Activated CD8-positive, alpha-beta memory T cell treated with anti-CD3 and anti-CD28 coated beads, Interleukin-2, amount 10 ng/mL, durations not matched to agents 7 days and 5 days (primary cell): ENCODE measurements around the gene SRSF2. TPM values are rescaled to one million over a fixed set of nuclear protein-coding genes. Genes with fewer than 3 reads are reported as not detected.

ENCODE experiments used
- ATAC-seq: fragments of 150-1000 bp; cut with Tn5 transposase; one replicate; pipeline ENCODE4 v1.10.0; 2021; ENCODE audit warnings: moderate library complexity
- CTCF ChIA-PET: fragments of 350-600 bp; sonication (Branson Sonifier 250); formaldehyde crosslinking; loops from one replicate; lab custom pipeline; 2021; ENCODE audit warnings: antibody characterized with exemption; lab: Charles Lee
- DNase-seq: peaks from one replicate; pipeline ENCODE4 v3.0.0-alpha.2; 2020
- H3K27ac Mint-ChIP-seq: one replicate; pipeline ENCODE4 v1.8.0; 2021; ENCODE audit warnings: mild to moderate bottlenecking, mixed read lengths
- H3K27me3 Mint-ChIP-seq: one replicate; pipeline ENCODE4 v1.8.0; 2021; ENCODE audit warnings: mixed read lengths
- H3K36me3 Mint-ChIP-seq: one replicate; pipeline ENCODE4 v1.8.0; 2021; ENCODE audit warnings: mild to moderate bottlenecking, mixed read lengths
- H3K4me1 Mint-ChIP-seq: one replicate; pipeline ENCODE4 v1.8.0; 2021; ENCODE audit warnings: mixed read lengths
- H3K4me3 Mint-ChIP-seq: one replicate; pipeline ENCODE4 v1.8.0; 2021; ENCODE audit warnings: mild to moderate bottlenecking, moderate library complexity, mixed read lengths
- H3K9me3 Mint-ChIP-seq: one replicate; pipeline ENCODE4 v1.8.0; 2022; ENCODE audit warnings: low read depth, mixed read lengths
- total RNA-seq, 2 experiments: library from RNA; stranded (reverse); gene quantifications; one replicate each; pipeline ENCODE4 v1.2.3, GENCODE V29; 2021

SRSF2 gene, protein sequence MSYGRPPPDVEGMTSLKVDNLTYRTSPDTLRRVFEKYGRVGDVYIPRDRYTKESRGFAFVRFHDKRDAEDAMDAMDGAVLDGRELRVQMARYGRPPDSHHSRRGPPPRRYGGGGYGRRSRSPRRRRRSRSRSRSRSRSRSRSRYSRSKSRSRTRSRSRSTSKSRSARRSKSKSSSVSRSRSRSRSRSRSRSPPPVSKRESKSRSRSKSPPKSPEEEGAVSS
- 100 to 1,000 TPM; 443 to 471 TPM for total RNA-seq

DNA sequence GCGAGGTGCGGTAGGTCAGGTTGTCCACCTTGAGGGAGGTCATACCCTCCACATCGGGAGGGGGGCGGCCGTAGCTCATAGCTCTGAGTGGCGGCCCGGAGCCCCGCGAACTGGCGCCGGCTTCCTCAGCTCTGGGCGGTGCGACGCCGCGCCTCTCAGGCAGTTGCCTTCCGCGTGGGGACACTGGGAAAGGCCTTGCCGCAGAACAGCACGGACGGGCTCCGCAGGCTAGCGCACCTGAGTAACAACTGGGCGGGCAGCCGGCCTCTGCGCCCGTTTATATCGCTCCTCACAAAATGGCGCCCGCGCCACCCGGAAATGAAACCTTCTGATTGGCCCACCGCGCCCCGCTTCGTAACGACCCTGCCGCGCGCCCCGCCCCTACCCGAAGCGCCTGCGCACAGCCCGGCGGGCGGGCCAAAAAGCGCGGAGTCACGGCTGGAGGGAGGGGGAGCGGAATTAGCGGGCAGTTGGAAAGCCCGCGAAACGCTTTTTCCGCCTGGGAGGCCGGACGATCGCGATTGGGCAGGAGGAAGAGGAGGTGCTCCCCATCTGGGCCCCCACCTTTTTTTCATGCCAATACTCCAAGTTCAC lies at the start of gene SRSF2:
TSS of gene SRSF2 (minus strand) at position 250 of the 594 bp plus-strand sequence. CDS start at position 79, 171 bp downstream.
- Mint-ChIP-seq H3K9me3 (no peaks in the 10 kb centered on the region), H3K36me3 (peaks cover 53% of the 10 kb centered on the region), H3K4me3 (peak within 1 kb of the TSS; percentile 92), H3K4me1 (peaks cover 42% of the 10 kb centered on the region), H3K27ac (peak within 1 kb of the TSS; percentile 100), H3K27me3 (no peaks in the 10 kb centered on the region)
- CTCF ChIA-PET: interaction anchor here (1.0 to 4.7 kb wide), 4 partner anchors 10 to 43 kb away, joined by 3 to 28 read pairs (median 6); partner anchors contain the start of genes JMJD6 and METTL23
- peak; percentile 74 for ATAC-seq
- DNase-seq: peak; percentile 99

DNA sequence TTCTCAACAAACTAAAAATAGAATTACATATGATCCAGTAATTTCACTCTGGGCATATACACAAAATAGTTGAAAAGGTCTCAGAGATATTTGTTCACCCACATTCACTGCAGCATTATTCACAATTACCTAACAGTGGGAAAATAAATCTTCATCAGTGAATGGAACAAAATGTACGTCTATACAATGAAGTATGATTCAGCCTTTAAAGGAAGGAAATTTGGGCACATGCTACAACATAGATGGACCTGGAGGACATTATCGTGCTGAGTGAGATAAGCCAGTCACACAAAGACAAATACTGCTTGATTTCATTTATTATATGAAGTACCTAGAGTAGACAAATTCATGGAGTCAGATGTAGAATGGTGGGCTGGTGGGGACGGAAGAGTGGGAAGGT lies 47.8 kb upstream of the SRSF2 start:
- Mint-ChIP-seq H3K4me3 (no peak overlapping the region), H3K9me3 (no peaks in the 10 kb centered on the region), H3K27ac (no peak overlapping the region), H3K27me3 (no peaks in the 10 kb centered on the region), H3K36me3 (peaks cover 5% of the 10 kb centered on the region), H3K4me1 (peaks cover 3% of the 10 kb centered on the region)
- ATAC-seq (no peak), DNase-seq (no peak)
- CTCF ChIA-PET: no interaction called here

DNA sequence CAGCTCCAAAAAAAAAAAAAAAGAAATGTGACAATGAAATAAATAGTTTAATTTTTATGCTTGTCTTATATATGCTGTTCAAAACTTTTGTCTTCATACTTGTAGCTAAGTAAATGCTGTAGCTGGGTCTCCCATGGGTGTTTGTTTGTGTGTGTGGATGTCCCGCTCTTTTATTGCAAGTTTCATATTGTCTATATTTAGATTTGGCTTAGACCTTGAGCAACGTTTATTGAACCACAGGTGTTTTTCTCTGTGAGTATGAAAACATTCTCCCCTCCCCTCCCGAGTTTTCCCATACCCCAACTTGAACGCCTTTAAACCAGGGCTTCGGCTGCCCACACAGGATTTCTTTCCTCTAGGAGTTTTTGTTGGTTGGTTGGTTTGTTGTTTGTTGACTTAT lies 46.0 kb upstream of the SRSF2 start:
- no peak for ATAC-seq
- CTCF ChIA-PET: interaction anchor here (0.6 to 1.6 kb wide), 5 partner anchors 11 to 786 kb away, joined by 3 to 4 read pairs (median 3); no protein-coding TSS in a partner anchor
- Mint-ChIP-seq H3K9me3 (no peaks in the 10 kb centered on the region), H3K27me3 (no peaks in the 10 kb centered on the region), H3K36me3 (peaks cover 9% of the 10 kb centered on the region), H3K27ac (no peak overlapping the region), H3K4me1 (peaks cover 3% of the 10 kb centered on the region), H3K4me3 (no peak overlapping the region)
- no peak for DNase-seq

DNA sequence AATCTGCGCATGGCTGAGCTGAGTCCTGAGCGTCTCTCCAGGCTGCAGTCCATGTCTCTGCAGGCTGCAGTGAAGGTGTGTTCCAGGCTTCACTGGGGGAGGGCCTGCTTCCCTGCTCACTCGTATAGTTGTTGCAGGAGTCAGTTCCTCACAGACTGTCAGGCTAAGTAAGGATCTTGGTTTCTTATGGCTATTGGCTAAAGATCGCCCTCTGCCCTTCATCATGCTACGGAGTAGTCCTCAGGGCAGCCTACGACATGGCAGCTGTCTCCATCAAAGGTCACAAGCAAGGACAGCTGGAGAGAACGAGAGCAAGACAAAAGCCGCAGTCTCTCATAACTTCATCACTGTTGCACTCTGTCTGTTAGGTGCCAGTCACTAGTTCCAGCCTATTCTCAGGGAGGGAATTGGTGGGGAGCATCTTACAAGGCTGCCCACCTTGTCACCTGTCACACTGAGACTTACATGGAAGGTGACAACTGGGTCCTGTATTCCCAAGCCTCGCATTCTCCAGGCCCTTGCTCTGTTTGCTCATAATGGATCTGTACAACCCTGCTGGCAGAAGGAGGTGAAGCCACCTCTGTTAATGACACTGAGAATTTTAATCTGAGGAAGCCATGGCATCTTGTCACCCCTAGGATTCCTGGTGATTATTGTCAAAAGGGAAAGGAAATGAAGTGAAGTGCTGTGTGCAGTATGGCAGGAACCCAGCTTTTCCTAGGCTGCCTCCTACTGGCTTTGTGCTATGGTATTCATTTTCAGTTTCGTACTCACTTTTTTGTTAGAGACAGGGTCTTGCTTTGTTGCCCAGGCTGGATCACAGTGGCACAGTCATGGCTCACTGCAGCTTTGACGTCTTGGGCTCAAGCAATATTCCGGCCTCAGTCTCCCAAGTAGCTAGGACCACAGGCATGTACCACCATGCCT lies 44.2 kb upstream of the SRSF2 start:
- no peaks in the 10 kb centered on the region for H3K27me3 Mint-ChIP-seq
- CTCF ChIA-PET: interaction anchor here (0.7 to 0.8 kb wide), 2 partner anchors 13 to 41 kb away, joined by 3 to 4 read pairs; no protein-coding TSS in a partner anchor
- no peak for ATAC-seq
- no peaks in the 10 kb centered on the region for H3K4me1 Mint-ChIP-seq
- H3K27ac Mint-ChIP-seq: no peak overlapping the region
- H3K9me3 Mint-ChIP-seq: no peaks in the 10 kb centered on the region
- H3K4me3 Mint-ChIP-seq: no peak overlapping the region
- peaks cover 15% of the 10 kb centered on the region for H3K36me3 Mint-ChIP-seq
- DNase-seq: no peak

DNA sequence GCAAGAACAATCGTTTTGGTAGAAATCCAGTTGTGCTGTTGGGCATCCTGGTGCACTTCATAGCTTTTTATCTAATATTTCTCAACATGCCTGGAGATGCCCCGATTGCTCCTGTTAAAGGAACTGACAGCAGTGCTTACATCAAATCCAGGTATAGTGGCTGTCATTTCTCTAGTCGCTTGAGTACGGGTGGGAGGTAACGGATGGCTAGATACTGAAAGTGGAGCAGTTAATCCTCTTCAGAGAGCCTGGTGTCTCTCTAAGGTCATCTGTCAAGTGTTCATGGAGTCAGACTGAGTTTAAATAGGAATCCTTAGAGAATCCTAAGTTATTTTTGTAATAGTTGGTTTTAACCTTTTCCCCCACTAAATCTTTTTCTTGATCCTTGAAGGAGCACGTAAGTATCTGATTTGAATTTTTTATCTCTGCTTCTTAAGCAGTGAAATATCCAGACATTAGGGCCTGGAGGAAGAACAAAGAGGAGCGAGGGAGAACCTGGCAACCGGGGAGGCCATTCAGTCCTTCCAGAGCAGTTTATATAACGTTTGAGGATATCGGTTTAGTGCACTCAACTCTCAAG lies 38.0 kb upstream of the SRSF2 start:
- Mint-ChIP-seq H3K36me3 (peaks cover 39% of the 10 kb centered on the region), H3K27ac (no peak overlapping the region), H3K27me3 (no peaks in the 10 kb centered on the region), H3K4me1 (peaks cover 20% of the 10 kb centered on the region), H3K4me3 (no peak overlapping the region), H3K9me3 (no peaks in the 10 kb centered on the region)
- ATAC-seq (no peak), DNase-seq (no peak)
- CTCF ChIA-PET: interaction anchor here (0.9 kb wide), 1 partner anchor 93 kb away, joined by 3 read pairs; the partner anchor contains the start of gene MGAT5B

DNA sequence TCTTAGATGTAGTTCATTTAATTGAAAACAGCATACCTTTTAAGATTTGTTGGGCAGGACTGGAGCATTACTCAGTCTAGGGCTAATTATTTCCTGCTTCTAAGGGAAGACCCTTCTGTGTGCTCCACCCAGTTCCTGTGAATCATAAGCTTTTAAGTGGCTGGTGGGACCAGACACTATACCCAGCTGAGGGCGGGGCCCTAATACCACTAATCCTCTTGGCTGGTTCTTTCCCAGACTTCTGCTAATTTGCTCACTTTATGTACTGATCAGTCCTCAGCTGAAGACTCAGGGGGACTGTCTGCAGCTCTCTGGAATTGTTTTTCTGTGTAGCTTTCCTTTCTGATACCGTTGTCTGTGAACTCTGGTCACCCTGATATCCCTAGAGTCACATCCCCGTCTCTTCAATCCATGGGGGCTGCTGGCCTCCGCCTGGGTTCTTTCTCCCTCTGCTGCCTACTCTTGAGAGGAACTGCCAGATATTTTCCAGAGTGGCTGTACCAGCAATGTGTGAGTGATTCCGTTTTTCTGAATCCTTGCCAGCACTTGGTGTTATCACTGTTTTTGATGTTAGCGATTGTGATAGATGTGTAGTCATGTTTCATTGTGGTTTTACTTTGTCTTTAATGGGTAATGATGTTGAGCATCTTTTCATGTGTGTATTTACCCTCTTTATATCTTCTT lies 35.9 kb upstream of the SRSF2 start:
- DNase-seq: peak; percentile 70
- H3K4me3 Mint-ChIP-seq: peak overlapping the region; percentile 74
- H3K36me3 Mint-ChIP-seq: peaks cover 42% of the 10 kb centered on the region
- no peaks in the 10 kb centered on the region for H3K27me3 Mint-ChIP-seq
- H3K4me1 Mint-ChIP-seq: peaks cover 20% of the 10 kb centered on the region
- H3K9me3 Mint-ChIP-seq: no peaks in the 10 kb centered on the region
- CTCF ChIA-PET: interaction anchor here (0.6 to 1.2 kb wide), 6 partner anchors 14 to 250 kb away, joined by 3 to 4 read pairs (median 4); partner anchors contain the start of genes MFSD11 and MGAT5B
- peak; percentile 100 for ATAC-seq
- peak overlapping the region; percentile 92 for H3K27ac Mint-ChIP-seq

DNA sequence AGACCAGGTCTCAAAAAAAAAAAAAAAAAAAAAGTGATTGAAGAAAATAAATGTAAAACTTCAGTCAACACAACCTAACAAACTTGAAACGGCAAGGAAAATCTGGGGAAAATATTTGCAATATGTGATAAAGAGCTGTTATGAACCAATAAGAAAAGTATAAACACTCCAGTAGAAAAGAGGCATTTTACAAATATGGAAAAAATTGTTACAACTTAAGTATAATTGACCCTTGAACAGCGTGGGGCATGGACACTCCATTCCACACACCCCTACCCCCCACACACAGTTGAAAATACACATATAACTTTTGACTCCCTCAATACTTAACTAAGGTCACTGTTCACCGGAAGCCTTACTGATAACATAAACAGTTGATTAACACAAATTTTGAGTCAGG lies 21.4 kb upstream of the SRSF2 start:
- Mint-ChIP-seq H3K9me3 (no peaks in the 10 kb centered on the region), H3K4me1 (peaks cover 8% of the 10 kb centered on the region), H3K36me3 (peaks cover 21% of the 10 kb centered on the region), H3K27me3 (no peaks in the 10 kb centered on the region), H3K4me3 (no peak overlapping the region), H3K27ac (no peak overlapping the region)
- CTCF ChIA-PET: interaction anchor here (0.7 to 1.0 kb wide), 2 partner anchors 10 to 14 kb away, joined by 3 to 4 read pairs; no protein-coding TSS in a partner anchor
- no peak for DNase-seq
- no peak for ATAC-seq

DNA sequence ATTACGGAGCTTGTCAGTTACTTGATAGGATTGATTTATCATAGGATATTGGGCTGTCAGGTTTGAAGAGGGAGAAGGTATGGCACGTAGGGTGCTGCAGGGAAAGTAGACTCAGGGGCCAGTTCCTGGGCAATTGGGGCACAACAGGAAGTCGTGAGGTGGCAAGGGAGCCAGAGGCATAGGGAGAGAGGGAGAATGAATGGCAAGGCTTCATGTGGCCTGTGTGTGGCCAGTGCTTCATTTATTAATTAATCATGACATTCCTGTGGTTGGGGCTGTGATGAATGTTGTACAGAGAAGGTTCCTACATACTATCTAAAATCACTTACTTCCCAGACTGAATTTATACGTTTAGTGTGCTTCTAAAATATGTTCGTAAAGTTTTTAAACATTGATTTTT lies 20.1 kb upstream of the SRSF2 start:
- CTCF ChIA-PET: interaction anchor here (1.1 kb wide), 1 partner anchor 19 kb away, joined by 3 read pairs; the partner anchor contains the start of gene MFSD11
- H3K4me3 Mint-ChIP-seq: no peak overlapping the region
- DNase-seq: no peak
- peaks cover 22% of the 10 kb centered on the region for H3K36me3 Mint-ChIP-seq
- no peaks in the 10 kb centered on the region for H3K9me3 Mint-ChIP-seq
- H3K27me3 Mint-ChIP-seq: no peaks in the 10 kb centered on the region
- ATAC-seq: no peak
- no peak overlapping the region for H3K27ac Mint-ChIP-seq
- peaks cover 17% of the 10 kb centered on the region for H3K4me1 Mint-ChIP-seq

DNA sequence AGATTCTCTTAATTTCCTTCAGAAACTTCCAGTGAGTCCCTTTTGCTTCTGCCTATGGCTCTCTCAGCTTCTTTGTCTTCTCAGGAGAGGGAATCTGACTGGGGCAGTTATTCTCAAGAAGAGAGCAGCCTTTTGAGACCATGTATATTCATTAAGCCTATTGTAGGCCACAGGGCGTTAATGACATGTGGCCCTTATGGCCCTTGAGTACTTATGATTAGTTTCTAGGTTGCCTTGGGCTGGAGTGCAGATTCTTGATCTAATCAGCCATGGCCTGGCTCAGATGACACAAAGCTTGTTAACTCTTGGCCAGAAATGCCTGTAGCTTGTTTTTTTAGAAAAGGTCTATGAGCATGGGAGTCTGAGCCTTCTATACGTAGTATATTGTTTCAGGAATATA lies 18.2 kb upstream of the SRSF2 start:
- DNase-seq (no peak), ATAC-seq (no peak)
- no peak overlapping the region for H3K4me3 Mint-ChIP-seq
- H3K27ac Mint-ChIP-seq: no peak overlapping the region
- CTCF ChIA-PET: interaction anchor here (0.8 to 1.1 kb wide), 2 partner anchors 17 to 41 kb away, joined by 3 read pairs; no protein-coding TSS in a partner anchor
- H3K4me1 Mint-ChIP-seq: peaks cover 25% of the 10 kb centered on the region
- H3K27me3 Mint-ChIP-seq: no peaks in the 10 kb centered on the region
- no peaks in the 10 kb centered on the region for H3K9me3 Mint-ChIP-seq
- peaks cover 27% of the 10 kb centered on the region for H3K36me3 Mint-ChIP-seq

DNA sequence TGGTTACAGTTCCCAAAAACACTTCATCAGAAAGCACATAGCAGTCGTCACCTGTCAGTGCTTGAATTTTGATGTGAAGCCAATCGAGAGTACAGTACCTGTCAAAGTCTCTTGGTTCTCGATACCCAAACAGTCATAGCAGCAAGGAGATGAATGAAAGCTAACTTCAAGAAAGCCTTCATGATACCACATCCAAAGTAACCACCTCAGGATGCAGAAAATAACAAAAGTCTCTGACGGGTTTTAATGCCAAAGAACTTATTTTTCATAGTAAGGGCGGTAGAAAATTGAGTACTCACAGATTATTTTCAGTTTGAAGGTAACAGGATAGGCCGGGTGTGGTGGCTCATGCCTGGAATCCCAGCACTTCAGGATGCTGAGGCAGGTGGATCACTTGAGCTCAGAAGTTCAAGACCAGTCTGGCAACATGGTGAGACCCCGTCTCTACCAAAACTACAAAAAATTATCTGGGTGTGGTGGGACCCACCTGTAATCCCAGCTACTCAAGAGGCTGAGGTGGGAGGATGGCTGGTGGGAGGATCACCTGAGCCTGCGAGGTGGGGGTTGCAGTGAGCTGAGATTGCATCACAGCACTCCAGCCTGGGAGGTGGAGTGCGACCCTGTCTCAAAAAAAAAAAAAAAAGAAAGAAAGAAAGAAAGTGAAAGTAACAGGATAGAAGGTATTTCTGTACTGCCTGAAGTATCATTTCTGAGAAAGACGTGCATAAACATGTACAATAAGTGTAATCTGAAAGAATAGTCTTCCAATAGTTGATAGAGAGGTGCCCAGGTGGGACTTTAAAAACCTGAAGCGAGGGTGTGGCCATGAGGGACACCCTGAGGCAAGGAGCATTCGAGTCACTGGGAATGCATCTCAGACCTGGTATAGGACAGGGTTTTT lies 16.2 kb upstream of the SRSF2 start:
- peak overlapping the region; percentile 97 for H3K27ac Mint-ChIP-seq
- H3K4me3 Mint-ChIP-seq: peak overlapping the region; percentile 89
- H3K4me1 Mint-ChIP-seq: peaks cover 25% of the 10 kb centered on the region
- no peaks in the 10 kb centered on the region for H3K27me3 Mint-ChIP-seq
- CTCF ChIA-PET: interaction anchor here (1.6 to 2.3 kb wide), 2 partner anchors 14 to 303 kb away, joined by 3 to 9 read pairs; no protein-coding TSS in a partner anchor
- H3K36me3 Mint-ChIP-seq: peaks cover 24% of the 10 kb centered on the region
- ATAC-seq (peak; percentile 57), DNase-seq (no peak)
- no peaks in the 10 kb centered on the region for H3K9me3 Mint-ChIP-seq

DNA sequence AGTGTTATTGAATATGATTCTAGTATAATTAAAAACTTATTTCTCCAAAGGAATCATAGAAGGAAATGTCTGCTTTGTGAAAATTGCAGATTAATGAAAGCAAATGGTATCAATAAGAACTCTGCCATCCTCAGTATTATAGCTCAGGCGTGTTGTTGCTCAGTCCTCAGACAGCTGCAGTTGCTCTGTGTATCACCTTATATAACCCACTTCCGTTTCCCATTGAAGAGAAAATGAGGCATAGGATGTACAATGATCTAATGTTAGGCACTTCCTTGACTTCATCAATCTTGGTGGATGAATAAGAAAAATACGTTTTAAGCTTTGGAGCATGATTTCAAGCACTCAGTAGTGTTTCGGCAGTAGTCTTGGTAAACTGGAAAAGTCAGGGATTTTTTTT lies 14.9 kb upstream of the SRSF2 start:
- CTCF ChIA-PET: interaction anchor here (0.7 to 2.3 kb wide), 3 partner anchors 13 to 343 kb away, joined by 3 to 9 read pairs (median 3); no protein-coding TSS in a partner anchor
- Mint-ChIP-seq H3K27me3 (no peaks in the 10 kb centered on the region), H3K9me3 (no peaks in the 10 kb centered on the region), H3K4me1 (peaks cover 22% of the 10 kb centered on the region), H3K27ac (peak overlapping the region; percentile 97), H3K4me3 (peak overlapping the region; percentile 89), H3K36me3 (peaks cover 19% of the 10 kb centered on the region)
- peak; percentile 57 for DNase-seq
- peak; percentile 85 for ATAC-seq
